PC-3 (cell line): ENCODE measurements around the gene ACOXL.

Experiments used
- CTCF ChIP-seq: fragments of 300-600 bp; sonication (generic); conservative IDR thresholded peaks from 2 replicates; pipeline ENCODE4 v1.5.1; 2017; ENCODE audit warnings: antibody characterized with exemption, low read depth, mild to moderate bottlenecking, low read length
- EZH2 ChIP-seq: fragments of 300-600 bp; sonication (generic); IDR thresholded peaks from one replicate; pipeline ENCODE4 v1.6.1; 2017; ENCODE audit warnings: antibody characterized with exemption, mild to moderate bottlenecking, low read length; ENCODE audit not compliant: unreplicated experiment

- no peak for TF ChIP-seq CTCF
- no peak for TF ChIP-seq EZH2
Observed at GRCh38 chr2:110870545-110870944, 138.2 kb downstream of the ACOXL start.
